ENCODE results near the gene C2CD3. TPM values are rescaled to one million over a fixed set of nuclear protein-coding genes. Genes with fewer than 3 reads are reported as not detected.

C2CD3 gene
- total RNA-seq, 4 donors from 2014 or later, result 5.9 to 19.1 (median 14.2) TPM

- DNase-seq, result no peak
These were observed 17.6 kb downstream of the C2CD3 start for GRCh38 chr11:74153224-74153623.

GRCh38 chr11:74147199-74147929 lies 23.4 kb downstream of the C2CD3 start:
- intact Hi-C loops (cut with DNase I), result no loop called here
- no peak for TF ChIP-seq CTCF (IDR thresholded peaks at IDR 0.05)
- TF ChIP-seq POLR2A (IDR thresholded peaks at IDR 0.05), result no peak
- WGBS, 2 donors, result 83 to 90% methylated on average over 5 of the region's 5 CpGs

More at GRCh38 chr11:74153224-74153623, 17.6 kb downstream of the C2CD3 start:
- Histone ChIP-seq H3K27me3 (no peaks in the 10 kb centered on the region), H3K4me1 (peaks cover 0 to 3% (median 0%) of the 10 kb centered on the region in 3 donors), H3K27ac (no peak overlapping the region), H3K9me3 (no peaks in the 10 kb centered on the region), H3K36me3 (peaks cover 0 to 24% (median 0%) of the 10 kb centered on the region in 3 donors), H3K4me3 (no peak overlapping the region)
- intact Hi-C loops (cut with DNase I), result no loop called here
- TF ChIP-seq POLR2A (IDR thresholded peaks at IDR 0.05) (no peak), CTCF (IDR thresholded peaks at IDR 0.05) (no peak)

GRCh38 chr11:74144592-74144991 lies 26.2 kb downstream of the C2CD3 start:
- no peak overlapping the region for H3K4me3 ChIP-seq
- WGBS, 2 donors, result 98% methylated on average over 4 of the region's 4 CpGs
- intact Hi-C loops (cut with DNase I), result no loop called here
- no peaks in the 10 kb centered on the region for H3K9me3 ChIP-seq
- no peaks in the 10 kb centered on the region for H3K27me3 ChIP-seq
- TF ChIP-seq POLR2A (IDR thresholded peaks at IDR 0.05), result no peak
- TF ChIP-seq CTCF (IDR thresholded peaks at IDR 0.05), result no peak
- peaks cover 0 to 7% (median 0%) of the 10 kb centered on the region in 3 donors for H3K4me1 ChIP-seq
- DNase-seq, result no peak
- peaks cover 0 to 14% (median 0%) of the 10 kb centered on the region in 3 donors for H3K36me3 ChIP-seq
- H3K27ac ChIP-seq, result no peak overlapping the region

More at GRCh38 chr11:74147199-74147929, 23.4 kb downstream of the C2CD3 start:
- no peak for DNase-seq
- Histone ChIP-seq H3K9me3 (no peaks in the 10 kb centered on the region), H3K36me3 (peaks cover 0 to 16% (median 0%) of the 10 kb centered on the region in 3 donors), H3K4me1 (no peaks in the 10 kb centered on the region), H3K27me3 (no peaks in the 10 kb centered on the region), H3K27ac (no peak overlapping the region), H3K4me3 (no peak overlapping the region)

GRCh38 chr11:74142624-74143023 lies 28.2 kb downstream of the C2CD3 start:
- H3K4me1 ChIP-seq, result peaks cover 4 to 27% (median 13%) of the 10 kb centered on the region in 3 donors
- H3K36me3 ChIP-seq, result peaks cover 0 to 13% (median 0%) of the 10 kb centered on the region in 3 donors
- no peaks in the 10 kb centered on the region for H3K27me3 ChIP-seq
- no peak for DNase-seq
- H3K4me3 ChIP-seq, result no peak overlapping the region
- H3K27ac ChIP-seq, result no peak overlapping the region
- TF ChIP-seq POLR2A (IDR thresholded peaks at IDR 0.05), result no peak
- no peak for TF ChIP-seq CTCF (IDR thresholded peaks at IDR 0.05)
- 88 to 89% methylated on average over 3 of the region's 3 CpGs for WGBS, 2 donors
- no peaks in the 10 kb centered on the region for H3K9me3 ChIP-seq
- intact Hi-C loops (cut with DNase I), result no loop called here

GRCh38 chr11:74141908-74142307 lies 28.9 kb downstream of the C2CD3 start:
- Histone ChIP-seq H3K4me3 (no peak overlapping the region), H3K9me3 (no peaks in the 10 kb centered on the region), H3K27me3 (no peaks in the 10 kb centered on the region), H3K4me1 (peaks cover 4 to 28% (median 13%) of the 10 kb centered on the region in 3 donors), H3K36me3 (peaks cover 0 to 20% (median 0%) of the 10 kb centered on the region in 3 donors), H3K27ac (no peak overlapping the region)
- TF ChIP-seq CTCF (IDR thresholded peaks at IDR 0.05) (no peak), POLR2A (IDR thresholded peaks at IDR 0.05) (no peak)
- intact Hi-C loops (cut with DNase I), result no loop called here
- WGBS, 2 donors, result 70 to 90% methylated on average over 3 of the region's 3 CpGs
- no peak for DNase-seq

Measured in esophagus squamous epithelium (tissue), 5 donors.